D721Med (cell line): ENCODE results near the gene WDR88.

Experiments used
- DNase-seq: peaks from one replicate; pipeline ENCODE4 v3.0.0; 2011; ENCODE audit warnings: low spot score; ENCODE audit not compliant: insufficient read length
- FAIRE-seq: peaks from 2 replicates; lab custom pipeline; 2011; peaks lifted over from hg19 to GRCh38; lab: Jason Lieb, UNC
- CTCF ChIP-seq: IDR thresholded peaks from 2 replicates; pipeline ENCODE4 v1.5.1; 2012; ENCODE audit warnings: mild to moderate bottlenecking, control low read depth; ENCODE audit not compliant: insufficient read depth; ENCODE audit errors: missing control alignments

The WDR88 gene

GRCh38 chr19:33132021-33132420 is at the start of gene WDR88:
Gene WDR88, plus strand, starts transcription at chr19:33132114. Its CDS starts 56 bp downstream, at chr19:33132170.
- TF ChIP-seq CTCF: no peak
- no peak for FAIRE-seq
- DNase-seq: no peak

GRCh38 chr19:33085570-33086128 is 46.3 kb upstream of the WDR88 start:
- FAIRE-seq (no peak), DNase-seq (no peak)
- no peak for TF ChIP-seq CTCF

GRCh38 chr19:33086955-33087354 is 45.0 kb upstream of the WDR88 start:
- TF ChIP-seq CTCF: no peak
- DNase-seq: no peak
- no peak for FAIRE-seq

GRCh38 chr19:33089010-33089409 is 42.9 kb upstream of the WDR88 start:
- FAIRE-seq (no peak), DNase-seq (no peak)
- no peak for TF ChIP-seq CTCF

GRCh38 chr19:33090179-33090578 is 41.7 kb upstream of the WDR88 start:
- no peak for TF ChIP-seq CTCF
- FAIRE-seq: no peak
- DNase-seq: no peak

- FAIRE-seq (no peak), DNase-seq (no peak)
- TF ChIP-seq CTCF: no peak
Measured at GRCh38 chr19:33093420-33094210, 38.3 kb upstream of the WDR88 start.

- no peak for TF ChIP-seq CTCF
- FAIRE-seq (no peak), DNase-seq (no peak)
Measured at GRCh38 chr19:33094436-33095067, 37.4 kb upstream of the WDR88 start.
